HepG2 (cell line): ENCODE measurements around the gene NRG3. TPM values are rescaled to one million over a fixed set of nuclear protein-coding genes. Genes with fewer than 3 reads are reported as not detected.

ENCODE experiments used
- ATAC-seq: fragments of 200-7000 bp; cut with Tn5 transposase; 3 replicates; pipeline ENCODE4 v1.9.1; 2020; ENCODE audit warnings: mild to moderate bottlenecking, moderate library complexity
- BruUV-seq: library from RNA; stranded (reverse); fragments of 400-500 nt; replicated peaks from 2 replicates; lab custom pipeline; 2021; lab: Mats Ljungman, UMichigan
- CTCF ChIA-PET: fragments of 300-600 bp; formaldehyde crosslinking; extraction: SDS; loops from one replicate; lab custom pipeline; 2021; ENCODE audit warnings: low total read pairs, inconsistent platforms, low intra/inter-chr PET ratio; lab: Yijun Ruan, JAX
- POLR2A ChIA-PET: fragments of 350-600 bp; sonication (Branson Sonifier 250); formaldehyde crosslinking; loops from one replicate; lab custom pipeline; 2020; ENCODE audit warnings: antibody characterized with exemption, inconsistent platforms; lab: Yijun Ruan, JAX
- DNase-seq: peaks from one replicate; pipeline ENCODE4 v3.0.0-alpha.2; 2015; ENCODE audit warnings: low spot score
- FAIRE-seq: peaks from 3 replicates; lab custom pipeline; 2011; peaks lifted over from hg19 to GRCh38; lab: Jason Lieb, UNC
- H2AFZ ChIP-seq: one replicate; pipeline ENCODE4 v1.6.1; 2011; ENCODE audit warnings: low read length, inconsistent platforms
- H3K27ac ChIP-seq: fragments of 300-600 bp; 3 replicates; pipeline ENCODE4 v1.8.0; 2011; ENCODE audit warnings: mixed run types, mild to moderate bottlenecking, mixed read lengths, low read length, inconsistent platforms; ENCODE audit not compliant: insufficient read depth; ENCODE audit errors: extremely low read length
- H3K27me3 ChIP-seq, 2 experiments: fragments of 200-600 bp in 1 of 2; 2 replicates in 1 of 2; 3 replicates in 1 of 2; pipeline versions ENCODE4 v1.6.0 to v1.8.0; 2011; ENCODE audit warnings: low read length in 2 of 2, mild to moderate bottlenecking in 2 of 2, moderate library complexity in 2 of 2, inconsistent platforms in 1 of 2; ENCODE audit not compliant: insufficient read depth in 2 of 2, control insufficient read depth in 1 of 2
- H3K36me3 ChIP-seq, 2 experiments: fragments of 200-600 bp in 1 of 2; replicated peaks in 1 of 2; 2 replicates in 1 of 2; 3 replicates in 1 of 2; pipeline versions ENCODE4 v1.5.1 to v1.8.0; 2011; ENCODE audit warnings: low read length in 2 of 2, inconsistent platforms in 1 of 2; ENCODE audit not compliant: insufficient read depth in 2 of 2, control insufficient read depth in 1 of 2
- H3K4me1 ChIP-seq: 2 replicates; pipeline ENCODE4 v1.5.1; 2012; ENCODE audit warnings: low read length, inconsistent platforms; ENCODE audit not compliant: insufficient read depth
- H3K4me2 ChIP-seq: 2 replicates; pipeline ENCODE4 v1.6.0; 2011; ENCODE audit warnings: low read depth, low read length, inconsistent platforms
- H3K4me3 ChIP-seq, 3 experiments: fragments of 200-600 bp in 1 of 3; sonication (generic), shearing (Covaris generic) in 1 of 3; replicated peaks in 1 of 3; 2 replicates each; pipeline ENCODE4 v1.5.1; 2011 to 2016; ENCODE audit warnings: low read length in 3 of 3, inconsistent platforms in 2 of 3, low read depth in 2 of 3, mild to moderate bottlenecking in 2 of 3, control low read depth in 1 of 3, mixed read lengths in 1 of 3; ENCODE audit not compliant: insufficient read depth in 1 of 3
- H3K79me2 ChIP-seq: one replicate; pipeline ENCODE4 v1.6.1; 2011; ENCODE audit warnings: low read length, inconsistent platforms; ENCODE audit not compliant: insufficient read depth
- H3K9ac ChIP-seq: 2 replicates; pipeline ENCODE4 v1.6.0; 2011; ENCODE audit warnings: mild to moderate bottlenecking, low read depth, low read length, inconsistent platforms; ENCODE audit not compliant: insufficient read depth
- H3K9me3 ChIP-seq: 2 replicates; pipeline ENCODE4 v1.5.1; 2012; ENCODE audit warnings: mild to moderate bottlenecking, low read length
- H4K20me1 ChIP-seq: 2 replicates; pipeline ENCODE4 v1.6.0; 2011; ENCODE audit warnings: inconsistent platforms, mild to moderate bottlenecking, low read length, moderate library complexity; ENCODE audit not compliant: insufficient read depth
- MIER3 ChIP-seq: IDR thresholded peaks from 2 replicates; pipeline ENCODE4 v1.6.1; 2016; ENCODE audit warnings: missing compliant biosample characterization, borderline replicate concordance
- U2AF2 ChIP-seq: fragments of 200-400 bp; formaldehyde crosslinking; IDR thresholded peaks from 2 replicates; pipeline ENCODE4 v1.6.1; 2017; ENCODE audit warnings: low read depth, mild to moderate bottlenecking, low read length
- WGBS: methylation state at CpG from one replicate; pipeline ENCODE4 v1.1.6; 2017; ENCODE audit warnings: low lambda C conversion rate; 5-methylcytosine and 5-hydroxymethylcytosine counted together
- in situ Hi-C: cut with HindIII; loops from 2 replicates; pipeline ENCODE4 v1.10.0; 2017; ENCODE audit warnings: low pct_unique_long_range_greater_than_20kb; ENCODE audit not compliant: extremely low pct_ligation_motif_present
- intact Hi-C: fragments of 100-400 bp; cut with micrococcal nuclease; formaldehyde crosslinking; loops from one replicate; pipeline ENCODE4 v1.10.0; 2022; ENCODE audit not compliant: unreplicated experiment
- polyA plus RNA-seq, 8 experiments: library from polyadenylated mRNA; depleted of rRNA in 3 of 8; stranded (reverse) in 7 of 8; unstranded in 1 of 8; fragments of >200 nt; fragmentation: Illumina TruSeq in 4 of 8; extraction: Trizol in 4 of 8; gene quantifications; 2 replicates each; pipeline versions ENCODE4 v1.2.1 to v1.2.3, GENCODE V29; 2011 to 2016; ENCODE audit warnings: low read depth in 4 of 8, missing spikeins in 1 of 8, mixed read lengths in 1 of 8; ENCODE audit not compliant: insufficient read depth in 1 of 8
- total RNA-seq, 5 experiments: library from RNA; depleted of rRNA; stranded (reverse); fragments of >200 nt; fragmentation: Illumina TruSeq; extraction: Trizol; gene quantifications; 2 replicates each; pipeline ENCODE4 v1.2.3, GENCODE V29; 2016; ENCODE audit warnings: low read depth in 1 of 5
- TF ChIP-seq, protein P1 (sequence below): sonication (generic); formaldehyde crosslinking; IDR thresholded peaks from 2 replicates; pipeline ENCODE4 v1.5.0; 2020; ENCODE audit warnings: missing genetic modification reagents
- TF ChIP-seq, protein P2 (sequence below): sonication (generic); formaldehyde crosslinking; IDR thresholded peaks from 2 replicates; pipeline ENCODE4 v1.4.0; 2020; ENCODE audit warnings: missing genetic modification reagents
- TF ChIP-seq, protein P3 (sequence below): sonication (generic); formaldehyde crosslinking; IDR thresholded peaks from 2 replicates; pipeline ENCODE4 v1.9.0; 2021; ENCODE audit warnings: missing genetic modification reagents, mild to moderate bottlenecking, borderline replicate concordance

Gene NRG3
- total and polyA plus RNA-seq, 2 of the 13 experiments (the other 11 are each of a cell fraction or from before 2014, with no cell fraction given): not detected

DNA sequence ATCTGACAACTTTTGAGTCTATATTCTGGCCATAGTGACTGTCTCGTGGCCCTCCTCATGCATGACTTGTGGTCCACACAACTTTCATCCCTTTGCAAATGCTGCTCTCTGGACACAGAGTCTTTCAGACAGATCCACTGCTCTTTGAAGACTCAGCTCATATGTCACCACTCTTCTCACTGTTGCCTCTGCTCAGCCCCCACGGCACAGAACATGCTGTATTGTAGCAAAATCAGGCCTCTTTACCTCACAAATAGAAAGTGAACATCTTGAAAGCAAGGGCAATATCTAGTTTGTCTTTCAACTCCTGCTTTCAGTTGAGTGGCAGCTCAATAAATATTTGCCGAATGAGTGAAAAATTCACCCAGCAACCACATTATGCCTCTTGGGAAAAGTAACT, 443.5 kb downstream of the NRG3 start:
- intact Hi-C loops: no loop called here
- H3K27ac ChIP-seq: no peak overlapping the region
- no peak overlapping the region for H2AFZ ChIP-seq
- no peak overlapping the region for H3K9ac ChIP-seq
- H3K27me3 ChIP-seq: no peaks in the 10 kb centered on the region
- FAIRE-seq (no peak), DNase-seq (no peak), ATAC-seq (no peak)
- WGBS: 2% methylated on average over 3 of the region's 3 CpGs
- H3K4me2 ChIP-seq: no peak overlapping the region
- ChIA-PET POLR2A (no interaction called here), CTCF (no interaction called here)
- no peaks in the 10 kb centered on the region for H4K20me1 ChIP-seq
- in situ Hi-C loops: no loop called here
- TF ChIP-seq, protein P1, sequence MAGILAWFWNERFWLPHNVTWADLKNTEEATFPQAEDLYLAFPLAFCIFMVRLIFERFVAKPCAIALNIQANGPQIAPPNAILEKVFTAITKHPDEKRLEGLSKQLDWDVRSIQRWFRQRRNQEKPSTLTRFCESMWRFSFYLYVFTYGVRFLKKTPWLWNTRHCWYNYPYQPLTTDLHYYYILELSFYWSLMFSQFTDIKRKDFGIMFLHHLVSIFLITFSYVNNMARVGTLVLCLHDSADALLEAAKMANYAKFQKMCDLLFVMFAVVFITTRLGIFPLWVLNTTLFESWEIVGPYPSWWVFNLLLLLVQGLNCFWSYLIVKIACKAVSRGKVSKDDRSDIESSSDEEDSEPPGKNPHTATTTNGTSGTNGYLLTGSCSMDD (CRISPR knock-in tag): no peak
- TF ChIP-seq, protein P2, sequence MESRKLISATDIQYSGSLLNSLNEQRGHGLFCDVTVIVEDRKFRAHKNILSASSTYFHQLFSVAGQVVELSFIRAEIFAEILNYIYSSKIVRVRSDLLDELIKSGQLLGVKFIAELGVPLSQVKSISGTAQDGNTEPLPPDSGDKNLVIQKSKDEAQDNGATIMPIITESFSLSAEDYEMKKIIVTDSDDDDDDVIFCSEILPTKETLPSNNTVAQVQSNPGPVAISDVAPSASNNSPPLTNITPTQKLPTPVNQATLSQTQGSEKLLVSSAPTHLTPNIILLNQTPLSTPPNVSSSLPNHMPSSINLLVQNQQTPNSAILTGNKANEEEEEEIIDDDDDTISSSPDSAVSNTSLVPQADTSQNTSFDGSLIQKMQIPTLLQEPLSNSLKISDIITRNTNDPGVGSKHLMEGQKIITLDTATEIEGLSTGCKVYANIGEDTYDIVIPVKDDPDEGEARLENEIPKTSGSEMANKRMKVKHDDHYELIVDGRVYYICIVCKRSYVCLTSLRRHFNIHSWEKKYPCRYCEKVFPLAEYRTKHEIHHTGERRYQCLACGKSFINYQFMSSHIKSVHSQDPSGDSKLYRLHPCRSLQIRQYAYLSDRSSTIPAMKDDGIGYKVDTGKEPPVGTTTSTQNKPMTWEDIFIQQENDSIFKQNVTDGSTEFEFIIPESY (CRISPR knock-in tag): no peak
- TF ChIP-seq MIER3 (CRISPR knock-in tag) (no peak), U2AF2 (no peak)
- TF ChIP-seq, protein P3, sequence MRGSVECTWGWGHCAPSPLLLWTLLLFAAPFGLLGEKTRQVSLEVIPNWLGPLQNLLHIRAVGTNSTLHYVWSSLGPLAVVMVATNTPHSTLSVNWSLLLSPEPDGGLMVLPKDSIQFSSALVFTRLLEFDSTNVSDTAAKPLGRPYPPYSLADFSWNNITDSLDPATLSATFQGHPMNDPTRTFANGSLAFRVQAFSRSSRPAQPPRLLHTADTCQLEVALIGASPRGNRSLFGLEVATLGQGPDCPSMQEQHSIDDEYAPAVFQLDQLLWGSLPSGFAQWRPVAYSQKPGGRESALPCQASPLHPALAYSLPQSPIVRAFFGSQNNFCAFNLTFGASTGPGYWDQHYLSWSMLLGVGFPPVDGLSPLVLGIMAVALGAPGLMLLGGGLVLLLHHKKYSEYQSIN (CRISPR knock-in tag): no peak
- no peaks in the 10 kb centered on the region for H3K79me2 ChIP-seq
- no peaks in the 10 kb centered on the region for H3K36me3 ChIP-seq
- H3K4me3 ChIP-seq: no peak overlapping the region
- BruUV-seq: no TSS peak
- peaks cover 88% of the 10 kb centered on the region for H3K9me3 ChIP-seq
- H3K4me1 ChIP-seq: no peaks in the 10 kb centered on the region
